OCI-M1 (cell line): Measurements from ENCODE around the gene AKAP10.
"Not testable (repeated sequence)": the region's sequence is repeated elsewhere in the genome, so short reads cannot be mapped to it uniquely, and the experiment has no call there.

Experiments used
- DNase-seq: peaks from one replicate; lab custom pipeline; 2025; lab: John Stamatoyannopoulos, UW

The AKAP10 gene

GRCh38 chr17:19915245-19915978, 62.2 kb downstream of the AKAP10 start:
- no peak for DNase-seq

GRCh38 chr17:19911033-19911432, 66.6 kb downstream of the AKAP10 start:
- no peak for DNase-seq

GRCh38 chr17:19909139-19909538, 68.5 kb downstream of the AKAP10 start:
- no peak for DNase-seq

GRCh38 chr17:19905502-19905901, 72.1 kb downstream of the AKAP10 start:
- no peak for DNase-seq

GRCh38 chr17:19904924-19905323, 72.7 kb downstream of the AKAP10 start:
- DNase-seq, result no peak

- no peak for DNase-seq
Measured at GRCh38 chr17:19904412-19904811, 73.2 kb downstream of the AKAP10 start.

- no peak for DNase-seq
Measured at GRCh38 chr17:19900809-19901208, 76.8 kb downstream of the AKAP10 start.

- no peak for DNase-seq
Measured at GRCh38 chr17:19897903-19898302, 79.7 kb downstream of the AKAP10 start.

- no peak for DNase-seq
Measured at GRCh38 chr17:19897090-19897837, 80.4 kb downstream of the AKAP10 start.

GRCh38 chr17:19896679-19897078, 80.9 kb downstream of the AKAP10 start:
- DNase-seq, result no peak

- DNase-seq, result not testable (repeated sequence)
Measured at GRCh38 chr17:19890554-19890953, 87.1 kb downstream of the AKAP10 start.

- not testable (repeated sequence) for DNase-seq
Measured at GRCh38 chr17:19890001-19890400, 87.6 kb downstream of the AKAP10 start.

- DNase-seq, result no peak
Measured at GRCh38 chr17:19886116-19886515, 91.5 kb downstream of the AKAP10 start.

GRCh38 chr17:19883537-19884215, 94.0 kb downstream of the AKAP10 start:
- DNase-seq, result no peak

GRCh38 chr17:19880393-19880792, 97.2 kb downstream of the AKAP10 start:
- no peak for DNase-seq

- DNase-seq, result no peak
Measured at GRCh38 chr17:19877364-19877945, 100.2 kb downstream of the AKAP10 start.

GRCh38 chr17:19876529-19877161, 101.0 kb downstream of the AKAP10 start:
- DNase-seq, result peak; percentile 53

GRCh38 chr17:19874256-19874655, 103.4 kb downstream of the AKAP10 start:
- DNase-seq, result no peak

- no peak for DNase-seq
Measured at GRCh38 chr17:19873346-19873745, 104.3 kb downstream of the AKAP10 start.

GRCh38 chr17:19868079-19868395, 109.6 kb downstream of the AKAP10 start:
- no peak for DNase-seq

- no peak for DNase-seq
Measured at GRCh38 chr17:19867329-19868078, 110.1 kb downstream of the AKAP10 start, which contains the start of gene ULK2. TSS of gene ULK2 (minus strand) at chr17:19867936. CDS start at chr17:19867417, 519 bp downstream.

GRCh38 chr17:19867079-19867328, 110.6 kb downstream of the AKAP10 start:
- peak; percentile 24 for DNase-seq
